NOMO-1 treated with dmso at 0.1 percent for 144 hours (cell line): ENCODE results near the gene ASF1B.

Experiments used
- DNase-seq: peaks from one replicate; lab custom pipeline; 2025; ENCODE audit not compliant: unreplicated experiment; lab: John Stamatoyannopoulos, UW

Gene ASF1B

DNA sequence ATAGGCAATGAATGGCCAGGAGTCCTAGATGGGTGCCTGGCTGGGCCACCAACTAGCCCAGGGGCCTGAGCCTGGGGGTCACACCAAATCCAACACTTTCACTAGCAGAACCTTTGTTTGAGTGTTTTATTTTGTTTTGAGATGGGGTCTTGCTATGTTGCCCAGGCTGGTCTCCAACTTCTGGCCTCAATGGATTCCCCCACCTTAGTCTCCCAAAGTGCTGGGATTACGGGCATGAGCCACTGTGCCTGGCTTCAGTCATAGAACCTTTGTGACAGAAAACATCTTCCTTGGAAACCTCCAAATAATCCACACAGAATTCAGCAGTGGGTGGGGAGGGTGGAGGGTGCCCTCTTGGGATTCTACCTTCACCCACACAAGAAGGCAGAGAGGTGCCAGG, 24.9 kb downstream of the ASF1B start:
- no peak for DNase-seq

GRCh38 chr19:14110650-14111049, 25.7 kb downstream of the ASF1B start:
- no peak for DNase-seq

DNA sequence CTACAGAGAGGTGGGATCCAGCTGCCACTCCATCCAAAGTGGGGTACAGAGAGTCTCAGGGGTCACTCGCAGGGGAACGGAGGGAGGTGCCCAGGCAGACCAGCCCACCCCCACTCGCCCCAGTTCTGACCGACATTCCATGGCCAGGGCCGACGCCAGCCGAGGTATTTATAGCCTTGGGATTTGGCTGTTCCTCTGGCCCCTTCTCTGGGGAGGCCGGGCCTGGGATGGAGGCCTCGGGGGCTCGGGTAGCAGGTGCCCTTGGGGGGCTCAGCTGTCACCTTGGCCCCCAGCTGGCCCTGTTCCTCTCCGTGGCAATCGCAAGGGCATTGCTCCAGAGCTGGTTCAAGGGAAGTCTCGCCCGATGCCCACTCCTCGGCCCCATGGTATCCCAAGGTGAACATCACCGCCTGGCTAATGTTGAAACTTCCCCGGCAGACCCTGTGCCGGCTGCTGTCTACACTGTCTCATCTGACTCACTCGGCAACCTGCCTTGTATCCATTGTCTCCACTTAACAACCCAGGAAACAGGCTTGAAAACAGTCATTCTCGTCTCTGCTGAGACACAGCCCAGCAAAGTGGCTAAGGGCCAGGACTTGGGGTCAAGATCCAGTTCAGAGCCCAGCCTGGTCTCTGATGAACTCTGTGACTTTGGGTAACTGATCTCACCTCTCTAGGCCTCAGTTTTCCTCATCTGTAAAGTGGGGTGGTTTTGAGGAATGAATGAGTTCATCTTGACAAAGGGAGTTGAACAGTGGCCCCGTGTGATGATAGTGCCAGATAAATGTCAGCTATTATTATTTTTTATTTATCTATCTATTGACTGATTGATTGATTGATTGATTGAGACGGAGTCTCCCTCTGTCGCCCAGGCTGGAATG, 28.6 kb downstream of the ASF1B start:
- no peak for DNase-seq

DNA sequence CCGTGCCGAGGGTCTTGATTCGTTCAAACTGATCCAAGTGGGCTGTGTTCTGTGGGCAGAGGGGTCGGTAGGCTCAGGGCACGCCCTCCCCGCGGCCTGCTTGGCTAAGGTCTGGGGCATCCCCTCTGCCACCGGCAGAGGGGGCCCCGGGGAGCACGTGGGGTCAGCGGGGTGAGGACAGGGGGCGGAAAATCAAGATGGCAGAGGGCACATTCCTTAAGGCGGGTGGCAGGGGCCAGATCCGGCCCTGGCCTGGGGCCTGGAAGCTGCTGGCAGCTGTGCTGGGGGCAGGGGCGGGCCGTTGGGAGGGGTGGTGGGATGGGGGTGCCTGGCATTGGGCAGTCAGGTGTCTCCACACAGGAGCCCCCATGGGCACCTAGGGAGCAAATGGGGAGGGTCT, 29.5 kb downstream of the ASF1B start:
- no peak for DNase-seq

DNA sequence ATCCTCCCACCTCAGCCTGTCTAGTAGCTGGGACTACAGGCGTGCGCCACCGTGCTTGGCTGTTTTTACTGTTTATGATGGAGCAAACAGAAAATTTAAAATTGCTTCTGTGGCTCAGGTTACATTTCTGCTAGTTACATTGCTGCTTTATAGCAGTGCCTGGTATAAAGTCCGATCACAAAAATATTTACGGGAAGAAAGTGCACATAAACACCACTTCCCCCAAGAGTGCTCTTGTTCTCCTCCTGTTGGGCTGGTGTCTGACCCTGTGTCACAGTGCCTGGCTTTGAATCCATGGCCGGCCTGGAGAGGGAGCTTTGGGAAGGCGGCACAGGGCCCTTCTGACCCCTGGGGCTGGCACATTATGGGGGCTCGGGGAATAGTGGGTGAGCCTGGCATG, 30.7 kb downstream of the ASF1B start:
- DNase-seq, result no peak

DNA sequence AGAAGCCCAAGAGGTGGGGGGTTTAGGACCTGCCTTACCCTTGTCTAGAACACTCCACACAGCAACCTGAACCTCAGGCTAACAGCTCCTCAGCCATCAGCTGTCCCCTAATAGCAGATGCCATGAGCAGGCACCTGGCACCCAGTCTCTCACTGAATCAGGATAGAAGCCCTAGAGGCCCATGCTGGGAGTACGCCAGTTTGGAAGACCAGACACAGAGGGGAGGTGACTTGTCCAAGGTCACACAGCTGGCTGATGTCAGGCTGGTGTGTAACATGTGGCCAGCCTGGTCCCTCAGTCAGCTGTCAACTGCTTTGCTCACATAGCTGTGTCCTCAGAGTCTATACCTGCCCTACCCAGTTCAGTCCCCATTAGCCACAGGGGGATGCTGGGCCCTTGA, 33.1 kb downstream of the ASF1B start:
- no peak for DNase-seq

- no peak for DNase-seq
Measured at GRCh38 chr19:14102756-14103155, 33.6 kb downstream of the ASF1B start.

DNA sequence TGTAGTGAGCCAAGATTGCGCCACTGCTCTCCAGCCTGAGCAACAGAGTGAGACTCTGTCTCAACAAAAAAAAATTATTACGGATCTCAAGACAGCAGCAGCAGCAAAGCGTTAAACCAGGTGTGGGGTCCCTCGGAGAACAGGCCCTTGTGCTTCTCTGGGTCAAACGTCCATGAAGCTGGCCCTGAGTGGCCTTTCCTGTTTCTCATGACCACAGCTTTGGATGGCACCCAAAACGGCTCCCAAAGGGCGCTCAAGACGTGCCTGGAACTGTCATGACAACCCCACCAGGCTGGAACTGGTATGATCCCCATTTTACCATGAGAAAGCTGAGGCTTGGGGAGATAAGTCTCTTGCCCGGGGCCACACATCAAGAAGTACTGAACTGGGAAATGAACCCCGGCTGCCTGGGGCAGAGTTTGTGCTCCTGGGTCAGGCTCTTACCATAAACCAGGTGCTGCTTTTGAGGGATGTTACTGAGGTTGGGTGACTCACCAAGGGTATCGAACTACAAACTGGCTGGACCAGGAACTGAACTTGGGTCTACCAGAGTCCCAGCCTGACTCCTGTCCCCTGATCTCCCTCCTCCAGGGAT, 34.2 kb downstream of the ASF1B start:
- DNase-seq, result no peak

GRCh38 chr19:14101003-14101545, 35.3 kb downstream of the ASF1B start:
- DNase-seq, result no peak

DNA sequence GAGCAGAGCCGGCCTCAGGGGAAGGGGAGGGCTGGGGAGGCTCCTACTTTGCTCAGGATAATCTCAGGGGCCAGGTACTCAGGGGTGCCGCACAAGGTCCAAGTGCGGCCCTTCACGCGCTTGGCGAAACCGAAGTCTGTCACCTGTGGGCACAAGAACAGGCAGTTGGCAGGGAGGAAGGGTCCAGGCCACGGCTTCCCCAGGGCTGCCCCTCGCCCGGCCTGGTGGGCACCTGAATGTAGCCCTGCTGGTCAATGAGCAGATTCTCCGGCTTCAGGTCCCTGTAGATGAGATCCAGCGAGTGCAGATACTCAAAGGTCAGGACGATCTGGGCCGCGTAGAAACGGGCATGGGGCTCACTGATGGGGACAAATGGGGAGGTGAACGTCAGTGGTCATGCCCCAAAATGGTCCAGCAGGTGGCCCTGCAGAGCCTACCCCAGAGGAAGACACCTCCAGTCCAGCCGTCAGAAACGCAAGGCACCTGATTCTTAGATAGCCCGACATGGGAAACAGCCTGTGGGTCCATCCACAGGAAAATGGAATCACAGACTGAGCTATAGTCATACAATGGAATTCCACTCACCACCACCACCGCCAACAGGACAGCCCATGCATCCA, 38.7 kb downstream of the ASF1B start:
- no peak for DNase-seq

GRCh38 chr19:14096272-14096992, 40.0 kb downstream of the ASF1B start:
- no peak for DNase-seq

DNA sequence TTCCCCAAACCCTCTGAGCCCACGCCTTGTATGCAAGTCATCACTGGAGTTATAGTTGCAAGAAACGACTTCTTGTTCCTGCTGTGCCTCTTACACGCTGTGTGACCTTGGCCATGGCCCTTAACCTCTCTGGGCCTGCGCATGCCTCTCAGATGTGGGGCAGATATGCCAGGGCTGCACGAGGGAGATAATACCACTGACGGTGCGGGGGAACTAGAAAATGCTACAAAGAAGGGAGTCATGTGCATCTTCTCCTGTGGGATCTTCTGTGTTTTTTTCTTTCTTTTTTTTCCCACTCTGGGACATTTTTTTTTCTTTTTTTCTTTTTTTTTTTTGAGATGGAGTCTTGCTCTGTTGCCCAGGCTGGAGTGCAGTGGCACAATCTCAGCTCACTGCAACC, 41.5 kb downstream of the ASF1B start:
- DNase-seq, result no peak

DNA sequence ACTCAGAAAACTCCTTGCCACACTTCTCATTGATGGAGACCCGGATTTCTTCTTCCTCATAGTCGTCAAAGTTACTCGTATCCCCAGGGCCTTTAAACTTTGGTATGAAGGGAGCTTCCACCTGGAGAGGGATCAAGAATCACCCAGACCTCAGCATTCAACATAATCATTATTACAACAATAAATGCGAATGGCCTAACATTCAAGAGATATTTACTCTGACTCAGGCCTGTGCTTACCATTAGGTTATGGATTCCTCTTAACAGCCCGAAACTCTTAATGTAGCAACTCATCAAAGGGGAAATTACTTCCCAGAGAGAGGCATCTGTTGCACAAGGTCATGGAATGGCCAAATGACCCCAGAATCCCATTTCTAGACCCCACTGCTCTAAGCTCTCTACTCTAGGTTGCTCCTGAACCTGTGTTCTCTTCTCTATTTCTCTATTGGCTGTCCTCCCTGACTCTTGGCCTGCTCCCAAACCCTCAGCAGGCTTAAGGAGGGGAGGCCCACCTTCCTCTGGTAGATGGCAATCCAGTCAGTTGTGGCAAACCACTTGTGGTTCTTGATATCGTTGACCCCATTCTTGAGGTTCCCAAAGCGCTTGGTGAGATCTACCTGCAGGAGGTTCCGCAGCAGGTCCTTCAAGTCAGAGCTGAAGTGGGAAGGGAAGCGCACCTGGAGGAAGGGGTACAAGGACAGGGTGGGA, 43.1 kb downstream of the ASF1B start:
- DNase-seq, result no peak

DNA sequence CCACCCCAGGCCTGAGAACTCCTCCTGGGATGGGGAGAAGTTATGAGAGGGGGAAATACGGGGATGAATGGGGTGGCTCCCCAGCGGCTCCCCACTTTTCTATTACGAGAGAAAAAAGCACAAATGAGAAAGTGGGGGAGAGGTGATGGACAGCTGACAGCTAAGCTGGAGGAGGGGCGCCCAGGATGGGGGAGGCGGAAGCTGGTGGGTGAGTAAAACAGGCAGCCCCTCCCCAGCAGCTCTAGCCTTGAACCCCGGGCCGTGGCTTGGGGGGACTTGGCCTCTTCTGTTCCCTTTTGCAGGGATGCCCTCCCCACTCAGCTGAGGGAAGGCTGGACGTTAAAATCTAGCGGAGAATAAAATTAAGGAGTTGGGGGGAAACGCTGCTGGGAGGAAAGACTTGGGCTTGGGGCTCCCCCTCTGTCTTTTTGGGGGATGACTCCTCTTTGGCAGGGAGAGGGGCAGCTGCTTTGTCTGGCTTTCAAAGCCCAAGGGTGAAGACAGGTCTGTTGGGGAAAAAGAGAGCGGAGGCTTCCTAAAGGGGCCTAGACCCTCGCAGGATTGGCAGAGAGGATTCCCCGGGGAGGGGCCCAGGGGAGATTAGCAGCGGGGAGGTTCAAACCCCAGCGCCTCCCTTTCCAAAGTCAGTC, 44.5 kb downstream of the ASF1B start:
- no peak for DNase-seq

- DNase-seq, result peak; percentile 79
Measured at GRCh38 chr19:14091081-14091812, 45.1 kb downstream of the ASF1B start.

DNA sequence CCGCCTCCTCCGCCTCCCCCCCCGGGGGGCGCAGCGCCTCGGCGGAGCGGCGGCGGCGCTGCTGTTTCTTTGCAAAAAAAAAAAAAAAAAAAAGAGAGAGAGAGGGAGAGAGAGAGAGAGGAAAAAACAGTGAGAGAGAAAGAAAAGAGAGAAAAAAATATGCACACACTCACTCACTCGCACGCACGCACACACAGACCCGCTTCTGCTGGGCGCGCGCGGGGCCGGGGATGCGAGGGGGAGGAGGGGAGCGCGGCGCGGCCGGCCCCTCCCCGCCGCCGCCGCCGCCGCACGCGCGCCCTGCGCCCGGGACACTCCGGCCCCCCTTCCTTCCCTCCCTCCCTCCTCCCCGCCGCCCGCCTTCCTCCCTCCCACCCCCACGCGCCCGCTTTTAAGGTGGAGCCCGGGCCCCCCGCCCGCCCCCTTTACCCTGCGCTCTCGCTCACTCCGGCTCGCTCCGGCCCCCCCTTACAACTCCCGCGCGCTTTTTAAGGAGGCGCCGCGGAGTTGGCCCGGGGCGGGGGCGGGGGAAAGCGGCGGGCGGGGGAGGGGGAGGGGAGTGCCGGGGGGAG, 45.8 kb downstream of the ASF1B start, which contains the start of gene SAMD1:
Gene SAMD1, minus strand, starts transcription at position 243 of the 572 bp plus-strand sequence.
- DNase-seq, result peak; percentile 79

- no peak for DNase-seq
Measured at GRCh38 chr19:14089662-14090508, 46.5 kb downstream of the ASF1B start.

DNA sequence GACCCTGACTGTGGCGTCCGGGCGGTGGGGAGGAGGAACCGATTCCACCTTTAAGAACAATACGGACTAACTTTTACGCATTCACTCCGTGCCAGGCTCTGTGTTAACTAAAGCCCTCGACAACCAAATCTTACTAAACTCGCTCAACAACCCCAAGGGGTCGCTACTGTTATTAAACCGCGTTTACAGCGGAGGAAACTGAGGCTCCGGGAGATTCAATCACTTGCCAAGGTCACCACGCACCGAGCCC, 47.1 kb downstream of the ASF1B start:
- no peak for DNase-seq
